ENCODE results near the gene ADM2. TPM values are rescaled to one million over a fixed set of nuclear protein-coding genes. Genes with fewer than 3 reads are reported as not detected.

ADM2 gene
- total RNA-seq, 4 donors from 2014 or later = not detected

- Histone ChIP-seq H3K27ac (peak overlapping the region in 3 of 4 donors; percentile 13 to 65 (median 20)), H3K4me3 (no peak overlapping the region), H3K27me3 (no peaks in the 10 kb centered on the region), H3K4me1 (peaks cover 0 to 29% (median 13%) of the 10 kb centered on the region in 4 donors), H3K36me3 (peaks cover 0 to 92% (median 22%) of the 10 kb centered on the region in 3 donors), H3K9me3 (no peaks in the 10 kb centered on the region)
- TF ChIP-seq EP300 (IDR thresholded peaks at IDR 0.05) = no peak
- TF ChIP-seq CTCF (IDR thresholded peaks at IDR 0.05) = no peak
- TF ChIP-seq POLR2A (IDR thresholded peaks at IDR 0.05) = no peak
- 62 to 65% methylated on average over 23 to 25 of the region's 28 CpGs for WGBS, 2 donors
- DNase-seq (ENCODE audit: low spot score in 2 of 2) = no peak
Measured at GRCh38 chr22:50443801-50444625, 37.3 kb upstream of the ADM2 start.

- peaks cover 0 to 91% (median 22%) of the 10 kb centered on the region in 3 donors for H3K36me3 ChIP-seq
- no peaks in the 10 kb centered on the region for H3K27me3 ChIP-seq
- peak in 1 of 2 donors; percentile 40 for DNase-seq (ENCODE audit: low spot score in 2 of 2)
- peak overlapping the region in 3 of 4 donors; percentile 11 to 75 (median 65) for H3K27ac ChIP-seq
- TF ChIP-seq POLR2A (IDR thresholded peaks at IDR 0.05) (no peak), CTCF (IDR thresholded peaks at IDR 0.05) (no peak), EP300 (IDR thresholded peaks at IDR 0.05) (no peak)
- H3K9me3 ChIP-seq = no peaks in the 10 kb centered on the region
- no peak overlapping the region for H3K4me3 ChIP-seq
- H3K4me1 ChIP-seq = peaks cover 0 to 29% (median 13%) of the 10 kb centered on the region in 4 donors
- 54 to 76% methylated on average over 5 of the region's 5 CpGs for WGBS, 2 donors
Measured at GRCh38 chr22:50444663-50445062, 36.7 kb upstream of the ADM2 start.

GRCh38 chr22:50445071-50445879, 36.1 kb upstream of the ADM2 start:
- 51 to 67% methylated on average over 28 to 30 of the region's 30 CpGs for WGBS, 2 donors
- H3K27ac ChIP-seq = peak overlapping the region in 3 of 4 donors; percentile 11 to 75 (median 65)
- H3K36me3 ChIP-seq = peaks cover 0 to 91% (median 24%) of the 10 kb centered on the region in 3 donors
- no peak overlapping the region for H3K4me3 ChIP-seq
- peaks cover 0 to 29% (median 13%) of the 10 kb centered on the region in 4 donors for H3K4me1 ChIP-seq
- no peak for TF ChIP-seq CTCF (IDR thresholded peaks at IDR 0.05)
- TF ChIP-seq EP300 (IDR thresholded peaks at IDR 0.05) = no peak
- TF ChIP-seq POLR2A (IDR thresholded peaks at IDR 0.05) = no peak
- H3K9me3 ChIP-seq = no peaks in the 10 kb centered on the region
- DNase-seq (ENCODE audit: low spot score in 2 of 2) = no peak
- no peaks in the 10 kb centered on the region for H3K27me3 ChIP-seq

GRCh38 chr22:50445880-50446707, 35.2 kb upstream of the ADM2 start:
- H3K27ac ChIP-seq = peak overlapping the region in 3 of 4 donors; percentile 11 to 75 (median 65)
- 66 to 78% methylated on average over 13 to 17 of the region's 17 CpGs for WGBS, 2 donors
- no peak for DNase-seq (ENCODE audit: low spot score in 2 of 2)
- H3K27me3 ChIP-seq = no peaks in the 10 kb centered on the region
- H3K9me3 ChIP-seq = no peaks in the 10 kb centered on the region
- H3K4me3 ChIP-seq = no peak overlapping the region
- H3K36me3 ChIP-seq = peaks cover 0 to 91% (median 28%) of the 10 kb centered on the region in 3 donors
- TF ChIP-seq CTCF (IDR thresholded peaks at IDR 0.05) (no peak), POLR2A (IDR thresholded peaks at IDR 0.05) (no peak), EP300 (IDR thresholded peaks at IDR 0.05) (no peak)
- H3K4me1 ChIP-seq = peaks cover 0 to 29% (median 13%) of the 10 kb centered on the region in 4 donors
